Measurements from ENCODE around the gene FUT2.

FUT2 gene

DNA sequence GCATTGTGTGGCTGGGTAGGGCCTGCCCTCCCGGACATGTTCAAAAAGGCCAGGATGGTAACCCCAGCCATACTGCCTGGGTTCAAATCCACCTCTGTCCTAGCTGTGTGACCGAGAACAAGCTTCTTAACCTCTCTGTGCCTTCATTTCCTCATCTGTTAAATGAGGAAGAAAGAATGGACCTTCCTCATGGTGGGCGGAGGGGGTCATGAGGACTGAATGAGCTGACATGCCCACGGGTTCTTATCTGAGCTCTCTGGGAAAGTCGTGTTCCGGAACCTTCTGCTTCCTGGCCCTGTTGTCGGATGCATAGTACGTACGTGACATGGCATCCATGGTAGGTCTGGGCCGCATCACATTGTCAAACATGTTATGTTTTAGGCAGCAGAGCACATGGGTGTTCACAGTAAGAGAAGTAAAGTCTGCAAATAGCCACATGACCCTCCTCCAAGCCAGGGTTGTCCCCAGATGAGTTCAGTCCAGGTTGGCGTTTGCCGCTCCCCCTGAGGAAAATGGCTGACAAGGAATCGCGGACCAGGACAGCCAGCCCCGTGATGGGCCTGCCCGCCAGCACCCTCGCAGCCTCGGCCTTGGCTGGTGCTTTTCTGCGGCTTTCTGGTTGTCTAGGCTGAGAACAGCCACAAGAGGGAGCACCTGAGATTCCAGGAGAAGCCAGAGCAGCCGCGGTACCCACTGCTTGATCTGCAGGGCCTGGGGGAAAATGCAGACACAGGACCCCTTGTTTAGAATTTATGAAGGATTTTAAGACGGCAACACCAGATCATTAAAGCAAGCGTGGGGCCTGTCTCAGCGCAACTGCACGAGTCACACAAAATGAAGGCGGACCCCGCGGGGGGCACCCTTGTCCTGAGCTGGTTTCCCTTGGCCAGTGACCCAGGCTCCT, 20.6 kb upstream of the FUT2 start:
- Histone ChIP-seq H3K9ac (ENCODE audit: low read length) (peak overlapping the region; percentile 55), H3K18ac (ENCODE audit: low read depth in 1 of 2, low read length in 2 of 2) (peak overlapping the region; percentile 7 to 48), H4K91ac (ENCODE audit: low read length) (peak overlapping the region; percentile 87), H3K4me3 (ENCODE audit: insufficient read depth in 1 of 2, low read depth in 1 of 2, low read length in 2 of 2) (no peak overlapping the region), H3K27me3 (ENCODE audit: control insufficient read depth in 1 of 2, insufficient read depth in 1 of 2, low read length in 2 of 2) (peaks cover 14 to 15% of the 10 kb centered on the region in 2 experiments), H3K36me3 (ENCODE audit: control insufficient read depth in 1 of 2, insufficient read depth in 2 of 2, low read depth in 1 of 2, low read length in 2 of 2) (no peaks in the 10 kb centered on the region), H2AFZ (ENCODE audit: low read depth, low read length) (peak overlapping the region; percentile 8), H3K23ac (ENCODE audit: low read length in 2 of 2) (no peak overlapping the region), H4K8ac (ENCODE audit: low read length) (peak overlapping the region; percentile 94), H3K79me1 (replicated peaks; ENCODE audit: low read length, poor library complexity, severe bottlenecking) (no peaks in the 10 kb centered on the region), H3K27ac (ENCODE audit: low read length, poor library complexity, severe bottlenecking) (no peak overlapping the region), H2BK120ac (ENCODE audit: low read depth, low read length) (no peak overlapping the region), H3K4ac (ENCODE audit: low read depth in 1 of 2, low read length in 2 of 2) (peak overlapping the region in 1 of 2 experiments; percentile 48), H2BK15ac (ENCODE audit: low read depth, poor library complexity, severe bottlenecking) (no peak overlapping the region), H2BK12ac (ENCODE audit: low read length in 2 of 2) (peak overlapping the region in 1 of 2 experiments; percentile 40), H3K9me3 (ENCODE audit: control insufficient read depth, low read length) (no peaks in the 10 kb centered on the region), H3K14ac (ENCODE audit: low read length in 2 of 2) (no peak overlapping the region), H2AK5ac (ENCODE audit: low read length, severe bottlenecking) (peak overlapping the region; percentile 31), H3K4me1 (ENCODE audit: control insufficient read depth, insufficient read depth, low read depth, low read length) (peaks cover 6% of the 10 kb centered on the region), H2BK5ac (ENCODE audit: low read depth, low read length, poor library complexity, severe bottlenecking) (no peak overlapping the region), H3K4me2 (ENCODE audit: low read length, poor library complexity, severe bottlenecking) (no peak overlapping the region)
- 41% methylated on average over 27 of the region's 28 CpGs for WGBS
- peak; percentile 85 for DNase-seq

DNA sequence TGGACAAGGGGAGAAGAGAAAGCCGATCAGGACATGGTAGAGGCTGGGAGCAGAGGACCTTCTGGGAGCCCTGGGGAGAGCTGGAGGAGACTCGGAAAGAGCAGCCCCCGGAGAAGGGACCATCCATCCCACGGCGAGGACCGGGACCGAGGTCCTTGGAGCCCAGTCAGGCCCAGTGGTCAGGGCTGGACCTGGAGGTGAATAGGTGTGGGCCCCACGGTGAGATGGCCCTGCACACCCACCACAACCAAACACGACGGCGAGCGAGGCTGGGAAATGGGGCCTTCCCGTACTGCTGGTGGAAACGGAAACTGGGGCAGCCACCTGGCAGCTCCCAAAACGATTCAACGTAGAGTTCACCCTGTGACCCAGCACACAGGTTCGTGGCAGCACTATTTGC, 19.3 kb upstream of the FUT2 start:
- no peak for DNase-seq
- H2AK5ac ChIP-seq (ENCODE audit: low read length, severe bottlenecking): no peak overlapping the region
- no peak overlapping the region for H4K8ac ChIP-seq (ENCODE audit: low read length)
- WGBS: 93% methylated on average over 16 of the region's 17 CpGs
- H3K4me3 ChIP-seq (ENCODE audit: insufficient read depth in 1 of 2, low read depth in 1 of 2, low read length in 2 of 2): no peak overlapping the region
- peaks cover 15% of the 10 kb centered on the region for H3K4me1 ChIP-seq (ENCODE audit: control insufficient read depth, insufficient read depth, low read depth, low read length)
- no peak overlapping the region for H3K4ac ChIP-seq (ENCODE audit: low read depth in 1 of 2, low read length in 2 of 2)
- no peak overlapping the region for H2BK120ac ChIP-seq (ENCODE audit: low read depth, low read length)
- H3K27me3 ChIP-seq (ENCODE audit: control insufficient read depth in 1 of 2, insufficient read depth in 1 of 2, low read length in 2 of 2): peaks cover 14 to 15% of the 10 kb centered on the region in 2 experiments
- H4K91ac ChIP-seq (ENCODE audit: low read length): no peak overlapping the region
- no peak overlapping the region for H3K9ac ChIP-seq (ENCODE audit: low read length)
- H3K27ac ChIP-seq (ENCODE audit: low read length, poor library complexity, severe bottlenecking): no peak overlapping the region
- H3K4me2 ChIP-seq (ENCODE audit: low read length, poor library complexity, severe bottlenecking): no peak overlapping the region
- H3K9me3 ChIP-seq (ENCODE audit: control insufficient read depth, low read length): no peaks in the 10 kb centered on the region
- no peaks in the 10 kb centered on the region for H3K36me3 ChIP-seq (ENCODE audit: control insufficient read depth in 1 of 2, insufficient read depth in 2 of 2, low read depth in 1 of 2, low read length in 2 of 2)
- H3K18ac ChIP-seq (ENCODE audit: low read depth in 1 of 2, low read length in 2 of 2): no peak overlapping the region
- H3K23ac ChIP-seq (ENCODE audit: low read length in 2 of 2): no peak overlapping the region
- no peak overlapping the region for H2BK5ac ChIP-seq (ENCODE audit: low read depth, low read length, poor library complexity, severe bottlenecking)
- no peak overlapping the region for H3K14ac ChIP-seq (ENCODE audit: low read length in 2 of 2)
- peak overlapping the region in 1 of 2 experiments; percentile 61 for H2BK12ac ChIP-seq (ENCODE audit: low read length in 2 of 2)
- H2AFZ ChIP-seq (ENCODE audit: low read depth, low read length): no peak overlapping the region
- H2BK15ac ChIP-seq (ENCODE audit: low read depth, poor library complexity, severe bottlenecking): no peak overlapping the region
- no peaks in the 10 kb centered on the region for H3K79me1 ChIP-seq (replicated peaks; ENCODE audit: low read length, poor library complexity, severe bottlenecking)

DNA sequence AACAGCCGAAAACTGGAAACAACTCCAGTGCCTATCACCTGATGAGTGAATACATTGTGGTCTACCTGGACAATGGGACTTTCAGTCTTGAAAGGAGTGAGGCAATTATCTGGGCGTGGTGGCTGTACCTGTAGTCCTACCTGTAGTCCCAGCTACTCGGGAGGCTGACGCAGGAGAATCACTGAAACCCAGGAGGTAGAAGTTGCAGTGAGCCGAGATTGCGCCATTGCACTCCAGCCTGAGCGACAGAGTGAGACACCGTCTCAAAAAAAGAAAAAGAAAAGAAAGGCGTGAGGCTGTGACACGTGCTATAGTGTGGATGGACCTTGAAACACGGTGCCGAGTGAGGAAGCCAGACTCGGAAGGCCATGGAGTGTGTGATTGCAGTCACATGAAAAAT, 18.9 kb upstream of the FUT2 start:
- no peak overlapping the region for H2BK12ac ChIP-seq (ENCODE audit: low read length in 2 of 2)
- 91% methylated on average over 13 of the region's 13 CpGs for WGBS
- H3K23ac ChIP-seq (ENCODE audit: low read length in 2 of 2): no peak overlapping the region
- no peak overlapping the region for H3K18ac ChIP-seq (ENCODE audit: low read depth in 1 of 2, low read length in 2 of 2)
- no peak overlapping the region for H3K4me3 ChIP-seq (ENCODE audit: insufficient read depth in 1 of 2, low read depth in 1 of 2, low read length in 2 of 2)
- no peaks in the 10 kb centered on the region for H3K9me3 ChIP-seq (ENCODE audit: control insufficient read depth, low read length)
- H3K79me1 ChIP-seq (replicated peaks; ENCODE audit: low read length, poor library complexity, severe bottlenecking): no peaks in the 10 kb centered on the region
- DNase-seq: no peak
- no peak overlapping the region for H2BK120ac ChIP-seq (ENCODE audit: low read depth, low read length)
- H2BK15ac ChIP-seq (ENCODE audit: low read depth, poor library complexity, severe bottlenecking): no peak overlapping the region
- H2AFZ ChIP-seq (ENCODE audit: low read depth, low read length): no peak overlapping the region
- H3K27me3 ChIP-seq (ENCODE audit: control insufficient read depth in 1 of 2, insufficient read depth in 1 of 2, low read length in 2 of 2): peaks cover 14 to 15% of the 10 kb centered on the region in 2 experiments
- H4K91ac ChIP-seq (ENCODE audit: low read length): no peak overlapping the region
- peaks cover 18% of the 10 kb centered on the region for H3K4me1 ChIP-seq (ENCODE audit: control insufficient read depth, insufficient read depth, low read depth, low read length)
- no peak overlapping the region for H3K27ac ChIP-seq (ENCODE audit: low read length, poor library complexity, severe bottlenecking)
- no peak overlapping the region for H3K14ac ChIP-seq (ENCODE audit: low read length in 2 of 2)
- no peak overlapping the region for H3K9ac ChIP-seq (ENCODE audit: low read length)
- no peak overlapping the region for H2BK5ac ChIP-seq (ENCODE audit: low read depth, low read length, poor library complexity, severe bottlenecking)
- H3K4ac ChIP-seq (ENCODE audit: low read depth in 1 of 2, low read length in 2 of 2): no peak overlapping the region
- H4K8ac ChIP-seq (ENCODE audit: low read length): no peak overlapping the region
- H3K36me3 ChIP-seq (ENCODE audit: control insufficient read depth in 1 of 2, insufficient read depth in 2 of 2, low read depth in 1 of 2, low read length in 2 of 2): no peaks in the 10 kb centered on the region
- no peak overlapping the region for H2AK5ac ChIP-seq (ENCODE audit: low read length, severe bottlenecking)
- no peak overlapping the region for H3K4me2 ChIP-seq (ENCODE audit: low read length, poor library complexity, severe bottlenecking)

DNA sequence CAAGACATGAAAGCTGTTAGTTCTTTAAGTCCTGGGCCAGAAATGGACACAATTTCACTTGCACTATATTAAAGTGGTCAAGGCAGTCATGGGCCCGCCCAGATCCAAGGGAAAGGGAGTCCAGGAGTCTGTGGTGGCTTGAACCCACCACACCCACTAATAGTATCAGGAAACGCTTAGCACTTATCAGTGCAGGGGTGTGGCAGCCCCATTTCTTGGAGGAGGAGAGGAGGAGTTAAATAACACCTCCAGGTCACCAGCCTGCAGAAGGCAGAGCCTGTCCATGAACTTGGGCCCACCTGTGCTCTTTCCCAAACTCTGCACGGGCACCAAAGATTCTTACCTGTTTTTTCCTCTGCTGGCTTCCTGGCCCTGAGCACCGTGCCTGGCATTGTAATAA, 17.6 kb upstream of the FUT2 start:
- H3K27me3 ChIP-seq (ENCODE audit: control insufficient read depth in 1 of 2, insufficient read depth in 1 of 2, low read length in 2 of 2): peaks cover 15 to 17% of the 10 kb centered on the region in 2 experiments
- no peak for DNase-seq
- H2BK12ac ChIP-seq (ENCODE audit: low read length in 2 of 2): no peak overlapping the region
- no peak overlapping the region for H2AFZ ChIP-seq (ENCODE audit: low read depth, low read length)
- no peak overlapping the region for H3K27ac ChIP-seq (ENCODE audit: low read length, poor library complexity, severe bottlenecking)
- H3K18ac ChIP-seq (ENCODE audit: low read depth in 1 of 2, low read length in 2 of 2): no peak overlapping the region
- no peaks in the 10 kb centered on the region for H3K9me3 ChIP-seq (ENCODE audit: control insufficient read depth, low read length)
- no peak overlapping the region for H2AK5ac ChIP-seq (ENCODE audit: low read length, severe bottlenecking)
- H2BK5ac ChIP-seq (ENCODE audit: low read depth, low read length, poor library complexity, severe bottlenecking): no peak overlapping the region
- no peak overlapping the region for H4K91ac ChIP-seq (ENCODE audit: low read length)
- H3K36me3 ChIP-seq (ENCODE audit: control insufficient read depth in 1 of 2, insufficient read depth in 2 of 2, low read depth in 1 of 2, low read length in 2 of 2): no peaks in the 10 kb centered on the region
- no peak overlapping the region for H3K4ac ChIP-seq (ENCODE audit: low read depth in 1 of 2, low read length in 2 of 2)
- no peak overlapping the region for H3K14ac ChIP-seq (ENCODE audit: low read length in 2 of 2)
- H4K8ac ChIP-seq (ENCODE audit: low read length): peak overlapping the region; percentile 20
- H3K4me1 ChIP-seq (ENCODE audit: control insufficient read depth, insufficient read depth, low read depth, low read length): peaks cover 19% of the 10 kb centered on the region
- H2BK15ac ChIP-seq (ENCODE audit: low read depth, poor library complexity, severe bottlenecking): no peak overlapping the region
- no peak overlapping the region for H3K9ac ChIP-seq (ENCODE audit: low read length)
- H2BK120ac ChIP-seq (ENCODE audit: low read depth, low read length): no peak overlapping the region
- H3K79me1 ChIP-seq (replicated peaks; ENCODE audit: low read length, poor library complexity, severe bottlenecking): no peaks in the 10 kb centered on the region
- no peak overlapping the region for H3K4me3 ChIP-seq (ENCODE audit: insufficient read depth in 1 of 2, low read depth in 1 of 2, low read length in 2 of 2)
- H3K4me2 ChIP-seq (ENCODE audit: low read length, poor library complexity, severe bottlenecking): no peak overlapping the region
- WGBS: 46% methylated on average over 3 of the region's 4 CpGs
- H3K23ac ChIP-seq (ENCODE audit: low read length in 2 of 2): no peak overlapping the region
